ENCODE measurements around the gene CTNNBIP1.
"Not testable (repeated sequence)": the region's sequence is repeated elsewhere in the genome, so short reads cannot be mapped to it uniquely, and the experiment has no call there.

CTNNBIP1 gene

GRCh38 chr1:9825093-9826074, 84.7 kb downstream of the CTNNBIP1 start:
- DNase-seq, result peak; percentile 69

DNA sequence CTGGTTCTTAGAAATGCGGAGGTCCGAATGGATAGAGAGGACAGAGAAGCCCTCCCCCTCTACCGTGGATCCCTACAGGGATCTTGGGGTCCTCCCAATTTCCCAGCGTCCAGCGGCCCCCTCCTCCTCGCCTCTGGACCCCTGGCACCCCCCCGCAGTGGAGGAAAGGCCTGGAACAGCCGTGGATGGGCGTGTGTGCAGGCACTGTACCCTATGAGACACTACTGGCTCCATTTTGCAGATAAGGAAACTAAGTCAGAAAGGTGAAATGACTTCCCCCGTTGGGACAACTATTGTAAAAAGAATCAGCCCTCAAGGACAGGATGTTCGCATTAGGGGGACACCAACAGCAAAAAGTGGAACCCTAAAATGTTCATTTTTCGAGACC, 85.4 kb downstream of the CTNNBIP1 start:
- DNase-seq, result no peak

- peak; percentile 82 for DNase-seq
These were observed 85.9 kb downstream of the CTNNBIP1 start, which contains the start of gene CLSTN1 for GRCh38 chr1:9823943-9824701. Gene CLSTN1, minus strand, starts transcription at chr1:9823965. Its CDS starts 232 bp downstream, at chr1:9823733.

GRCh38 chr1:9823693-9823942, 86.5 kb downstream of the CTNNBIP1 start:
- DNase-seq, result no peak

DNA sequence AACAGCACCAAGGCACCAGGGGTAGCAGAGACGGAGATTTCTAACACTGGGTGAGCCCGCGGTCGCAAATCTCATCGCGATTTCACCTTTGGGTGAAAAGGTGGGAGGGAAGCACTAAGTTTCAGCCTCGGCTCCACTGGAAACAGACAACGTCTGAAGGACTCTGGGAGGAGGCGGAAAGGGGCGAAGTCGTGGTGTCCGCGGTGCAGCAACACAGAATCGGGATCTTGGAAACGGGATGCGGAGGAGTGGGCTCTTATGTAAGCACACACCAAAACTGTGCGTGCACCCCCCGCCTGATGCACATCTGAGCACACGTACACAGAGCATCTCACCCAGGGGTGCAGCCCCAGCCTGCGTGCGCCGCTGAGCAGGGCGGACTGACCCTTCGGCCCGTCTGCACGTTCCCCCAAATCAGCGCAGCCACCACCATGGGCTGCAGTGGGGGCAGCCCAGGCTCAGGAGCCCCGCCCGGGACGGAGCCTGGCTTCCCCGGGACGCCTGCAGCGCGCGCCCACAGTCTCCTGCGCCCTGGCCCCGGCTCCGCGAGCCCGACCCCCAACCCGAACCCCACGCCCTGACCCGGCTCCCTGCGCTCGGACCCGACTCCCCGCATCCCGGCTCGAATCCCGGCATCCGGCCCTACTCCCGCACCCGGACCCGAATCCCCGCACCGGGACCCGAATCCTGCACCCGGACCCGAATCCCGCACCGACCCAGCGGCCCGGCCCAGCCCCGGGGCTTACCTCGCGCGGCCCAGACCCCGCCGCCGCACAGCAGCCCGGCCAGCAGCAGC, 87.0 kb downstream of the CTNNBIP1 start:
- no peak for DNase-seq

DNA sequence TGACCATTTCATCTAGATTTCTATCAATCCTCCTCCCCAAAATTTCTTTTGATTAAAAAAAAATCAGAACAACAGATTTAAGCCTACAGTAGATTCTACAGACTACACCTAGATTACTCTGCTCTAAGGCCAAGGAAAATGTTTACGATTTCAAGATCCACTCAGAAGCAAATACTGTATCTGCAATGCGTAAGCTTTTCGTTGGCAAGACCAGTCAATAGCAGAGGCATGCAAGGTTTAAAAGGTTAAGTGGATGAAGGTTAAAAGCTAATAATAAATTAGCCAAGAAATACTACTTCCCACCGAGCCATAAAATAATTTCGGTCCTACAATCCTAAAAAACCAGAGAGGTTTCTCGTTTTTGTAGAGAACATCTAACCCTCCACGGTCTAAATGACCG, 87.6 kb downstream of the CTNNBIP1 start:
- no peak for DNase-seq

DNA sequence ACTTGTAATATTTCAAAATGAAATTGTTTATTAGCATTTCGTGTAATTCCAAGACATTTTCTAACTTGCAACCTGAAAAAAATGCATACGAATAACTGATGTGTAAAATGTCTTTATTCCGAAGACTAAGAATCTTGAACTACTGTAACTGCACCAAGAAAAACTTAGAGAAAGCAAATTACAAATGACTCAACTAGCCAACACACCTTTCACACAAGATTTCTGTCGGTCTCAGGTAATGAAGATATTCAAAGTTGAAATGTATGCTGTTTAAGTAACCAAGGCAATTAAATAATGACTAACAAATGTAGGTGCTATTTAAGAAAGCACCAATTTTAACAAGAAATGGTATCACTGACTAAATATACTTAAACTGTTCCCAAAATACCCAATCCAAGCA, 88.4 kb downstream of the CTNNBIP1 start:
- no peak for DNase-seq

GRCh38 chr1:9820521-9820920, 89.5 kb downstream of the CTNNBIP1 start:
- no peak for DNase-seq

GRCh38 chr1:9817734-9818133, 92.3 kb downstream of the CTNNBIP1 start:
- no peak for DNase-seq

DNA sequence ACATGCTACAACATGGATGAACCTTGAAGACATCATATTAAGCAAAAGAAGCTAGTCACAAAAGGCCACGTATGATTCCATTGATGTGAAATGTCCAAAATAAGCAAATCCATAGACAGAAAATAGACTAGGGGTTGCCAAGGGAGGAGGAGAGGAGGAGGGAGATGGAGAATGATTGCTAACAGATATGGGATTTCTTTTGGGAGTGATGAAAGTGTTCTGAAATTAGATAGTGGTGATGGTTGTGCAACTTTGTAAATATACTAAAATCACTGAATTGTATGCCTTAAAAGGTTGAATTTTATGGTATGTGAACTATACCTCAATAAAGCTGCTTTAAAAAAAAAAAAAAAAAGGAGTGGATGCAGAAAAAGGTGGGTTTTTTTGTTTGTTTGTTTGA, 93.9 kb downstream of the CTNNBIP1 start:
- no peak for DNase-seq

DNA sequence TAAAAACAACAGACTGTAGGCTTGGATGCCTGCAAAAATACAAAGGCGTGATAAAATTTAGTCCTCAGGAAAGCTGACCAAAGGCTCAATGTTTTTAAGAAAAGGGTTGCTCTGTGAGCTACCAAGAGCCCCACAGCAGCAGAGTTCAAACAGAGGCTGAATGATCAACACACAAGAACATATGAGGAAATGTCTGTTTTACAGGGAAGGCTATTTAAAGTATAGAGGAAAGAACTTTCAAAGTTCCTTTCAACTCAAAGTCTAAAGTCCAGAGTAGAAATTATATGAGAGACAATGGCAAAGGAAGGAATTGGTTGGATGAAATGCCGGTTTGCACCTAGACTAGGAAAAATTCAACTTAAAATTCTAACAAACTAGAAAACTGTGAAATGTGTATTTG, 94.9 kb downstream of the CTNNBIP1 start:
- DNase-seq, result no peak

DNA sequence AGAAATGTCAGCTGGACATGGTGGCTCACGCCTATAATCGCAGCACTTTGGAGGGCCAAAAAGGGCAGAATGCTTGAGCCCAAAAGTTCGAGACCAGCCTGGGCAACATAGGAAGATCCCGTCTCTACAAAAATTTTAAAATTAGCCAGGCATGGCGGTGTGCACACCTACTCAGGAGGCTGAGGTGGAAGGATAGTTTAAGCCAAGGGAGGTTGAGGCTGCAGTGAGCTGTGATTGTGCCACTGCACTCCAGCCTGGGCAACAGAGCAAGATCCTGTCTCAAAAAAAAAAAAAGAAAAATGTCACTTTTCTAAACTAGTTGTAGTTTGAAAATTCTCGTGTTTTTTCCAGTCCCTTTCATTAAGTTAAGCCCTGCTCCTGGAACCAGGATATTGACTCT, 95.5 kb downstream of the CTNNBIP1 start:
- no peak for DNase-seq

DNA sequence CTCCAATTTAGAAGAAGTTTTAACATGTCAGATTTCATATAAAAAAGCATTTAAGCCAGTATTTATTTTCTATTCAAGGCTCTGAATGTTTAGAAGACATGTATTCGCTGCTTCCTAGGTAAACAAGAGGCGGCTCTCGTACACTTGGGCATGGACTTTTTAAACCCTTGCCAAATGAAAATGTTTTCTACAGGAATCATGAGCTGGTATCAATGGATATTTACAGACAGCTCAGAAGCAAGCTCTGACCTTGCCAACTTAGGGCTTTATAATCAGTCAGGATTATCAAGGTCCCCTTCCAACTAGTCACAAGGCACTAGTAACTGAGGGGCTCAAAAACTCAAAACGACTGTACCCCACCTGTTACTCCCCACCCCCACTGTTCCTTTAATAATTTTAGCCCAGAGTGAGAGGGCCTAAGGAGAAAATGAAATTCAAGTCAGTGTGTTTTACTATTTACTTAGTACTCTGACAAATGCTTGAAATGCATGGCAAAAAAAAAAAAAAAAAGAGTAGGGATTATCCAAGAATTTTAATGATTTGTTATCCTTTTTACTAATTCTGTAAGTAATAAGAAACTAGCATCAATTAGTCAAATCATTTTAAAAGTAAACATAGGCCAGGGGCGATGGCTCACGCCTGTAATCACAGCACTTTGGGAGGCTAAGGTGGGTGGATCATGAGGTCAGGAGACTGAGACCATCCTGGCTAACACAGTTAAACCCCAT, 98.7 kb downstream of the CTNNBIP1 start:
- DNase-seq, result no peak

DNA sequence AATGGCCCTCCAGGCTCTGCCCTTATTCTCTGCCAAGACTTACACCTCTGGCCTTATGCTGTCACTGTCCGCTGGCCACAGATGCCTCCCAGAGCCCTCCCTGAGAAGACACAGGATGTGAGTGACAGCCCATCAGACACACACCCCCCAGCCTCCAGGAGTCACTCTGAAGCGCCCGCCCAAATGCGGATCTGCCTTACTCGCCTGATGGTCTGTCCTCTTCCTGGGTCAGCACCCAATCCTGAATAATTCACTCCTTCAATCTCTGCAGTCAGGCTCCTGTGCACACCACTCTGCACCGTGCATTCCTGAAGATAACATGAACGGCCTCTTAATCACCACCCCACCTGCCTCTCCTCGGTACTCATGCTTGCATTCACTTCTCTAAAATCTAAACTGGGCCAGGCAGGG, 101.0 kb downstream of the CTNNBIP1 start:
- no peak for DNase-seq

GRCh38 chr1:9808459-9808858, 101.6 kb downstream of the CTNNBIP1 start:
- no peak for DNase-seq

- DNase-seq, result no peak
These were observed 102.5 kb downstream of the CTNNBIP1 start for GRCh38 chr1:9807541-9807940.

GRCh38 chr1:9805972-9806371, 104.1 kb downstream of the CTNNBIP1 start:
- not testable (repeated sequence) for DNase-seq

DNA sequence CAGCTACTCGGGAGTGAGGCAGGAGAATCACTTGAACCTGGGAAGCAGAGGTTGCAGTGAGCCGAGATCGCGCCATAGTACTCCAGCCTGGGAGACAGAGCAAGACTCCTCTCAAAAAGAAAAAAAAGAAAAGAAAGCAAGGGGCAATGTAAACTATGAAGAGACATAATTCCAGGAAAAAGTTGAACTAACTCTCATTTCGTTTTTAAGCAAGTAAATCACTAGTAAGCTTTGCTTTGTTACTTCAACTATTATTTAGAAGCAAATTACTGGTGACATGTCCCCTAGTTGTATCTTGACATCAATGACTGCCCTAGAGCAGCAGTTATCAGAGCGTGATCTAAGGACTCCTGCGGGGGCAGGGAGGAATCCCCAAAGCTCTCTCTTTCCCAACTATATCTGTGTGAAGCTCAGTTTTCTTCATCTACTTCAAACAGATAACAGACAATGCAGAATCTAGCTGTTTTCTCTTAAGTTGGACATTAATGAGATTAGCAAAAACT, 105.0 kb downstream of the CTNNBIP1 start:
- DNase-seq, result no peak

DNA sequence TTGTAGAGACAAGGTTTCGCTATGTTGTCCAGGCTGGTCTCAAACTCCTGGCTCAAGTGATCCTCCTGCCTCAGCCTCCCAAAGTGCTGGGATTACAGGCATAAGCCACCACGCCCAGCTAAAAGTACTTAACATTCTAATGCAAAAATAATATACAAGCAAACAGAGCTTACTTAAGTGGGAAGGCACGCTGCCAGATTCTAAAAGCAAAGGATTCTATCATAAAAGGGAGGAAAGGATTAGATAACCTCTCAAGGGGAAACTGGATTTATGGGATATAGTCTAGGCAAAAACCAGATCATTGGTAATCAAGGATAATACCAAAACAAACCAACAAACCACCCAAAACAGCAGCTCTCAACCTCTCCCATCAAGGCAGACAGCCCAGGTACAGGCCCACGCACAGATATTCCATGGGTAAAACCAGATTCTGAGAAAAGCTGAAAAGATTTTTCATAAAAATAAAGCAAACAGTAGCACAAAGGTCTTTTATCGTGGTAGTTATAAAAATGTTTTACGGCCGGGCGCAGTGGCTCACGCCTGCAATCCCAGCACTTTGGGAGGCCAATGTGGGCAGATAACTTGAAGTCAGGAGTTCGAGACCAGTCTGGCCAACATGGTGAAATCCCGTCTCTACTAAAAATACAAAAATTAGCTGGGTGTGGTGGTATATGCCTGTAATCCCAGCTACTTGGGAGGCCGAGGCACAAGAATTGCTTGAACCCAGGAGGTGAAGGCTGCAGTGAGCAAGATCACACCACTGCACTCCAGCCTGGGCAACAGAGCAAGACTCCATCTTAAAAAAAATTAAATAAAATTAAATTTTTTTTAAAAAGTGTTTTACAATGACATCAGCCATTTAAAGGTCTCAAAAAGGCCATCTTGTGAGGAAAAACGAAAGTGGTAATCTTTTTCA, 106.8 kb downstream of the CTNNBIP1 start:
- not testable (repeated sequence) for DNase-seq

DNA sequence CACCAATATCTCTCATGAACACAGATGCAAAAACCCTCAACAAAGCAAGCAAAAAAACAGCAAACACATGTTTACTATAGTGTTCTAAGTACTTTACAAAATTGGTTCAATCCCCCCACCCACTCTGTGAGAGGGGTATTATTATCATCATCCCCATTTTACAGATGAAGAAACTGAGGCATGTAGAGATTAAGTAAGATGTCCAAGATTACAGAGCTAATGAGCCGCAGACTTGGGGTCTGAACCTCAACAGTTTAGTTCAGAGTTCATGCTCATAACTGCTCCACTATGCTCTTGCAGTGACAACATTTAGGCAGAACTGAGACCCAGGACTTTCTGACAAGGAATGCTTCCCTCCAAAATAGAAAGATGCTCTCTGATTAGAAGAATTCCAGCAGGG, 108.2 kb downstream of the CTNNBIP1 start:
- no peak for DNase-seq

Data from GDM1 (cell line).